PFSK-1 (cell line): ENCODE data around the gene STARD13.

Experiments used
- POLR2AphosphoS5 ChIP-seq: IDR thresholded peaks from 2 replicates; pipeline ENCODE4 v1.6.1; 2012; ENCODE audit warnings: low read depth, mild to moderate bottlenecking, control low read depth, low read length, moderate library complexity
- REST ChIP-seq, 2 experiments: IDR thresholded peaks; 2 replicates each; pipeline versions ENCODE4 v1.6.1 to v1.8.0; 2011 to 2012; ENCODE audit warnings: low read depth in 2 of 2, low read length in 2 of 2, control low read depth in 1 of 2, inconsistent platforms in 1 of 2, mild to moderate bottlenecking in 1 of 2, moderate library complexity in 1 of 2; ENCODE audit not compliant: insufficient read depth in 1 of 2
- TAF1 ChIP-seq: IDR thresholded peaks from 2 replicates; pipeline ENCODE4 v1.6.1; 2012; ENCODE audit warnings: low read length, control low read depth, borderline replicate concordance; ENCODE audit not compliant: insufficient read depth

DNA sequence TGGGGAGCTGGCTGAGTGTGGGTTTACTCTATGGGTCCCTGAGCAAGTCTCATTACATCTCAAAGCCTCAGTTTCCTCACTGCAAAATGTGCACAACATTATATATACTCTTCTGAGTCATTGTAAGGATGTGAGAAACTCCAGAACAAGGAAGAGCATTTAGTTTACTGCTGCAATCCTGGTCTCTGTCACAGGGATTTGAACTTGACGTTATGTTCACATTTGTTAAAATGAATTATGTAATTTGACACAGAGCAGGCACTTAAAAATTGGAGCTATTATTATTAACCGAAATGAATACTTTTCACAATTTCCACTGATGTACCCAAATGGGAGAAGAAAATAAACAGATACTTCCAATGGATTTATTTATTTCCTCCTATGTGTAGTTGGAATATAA lies 101.0 kb downstream of the STARD13 start:
- TF ChIP-seq REST (IDR thresholded peaks at IDR 0.05; ENCODE audit: insufficient read depth in 1 of 2, low read depth in 2 of 2, low read length in 2 of 2) (no peak), TAF1 (no peak), POLR2AphosphoS5 (no peak)
